NCI-H2171 treated with DMSO at 0.1 percent for 48 hours (cell line): ENCODE results near the gene U2AF1L4.
"Not testable (repeated sequence)": the region's sequence is repeated elsewhere in the genome, so short reads cannot be mapped to it uniquely, and the experiment has no call there.

Experiments used
- DNase-seq: peaks from one replicate; lab custom pipeline; 2025; lab: John Stamatoyannopoulos, UW

The U2AF1L4 gene

GRCh38 chr19:35780717-35781116 is 35.5 kb upstream of the U2AF1L4 start:
- DNase-seq, result no peak

DNA sequence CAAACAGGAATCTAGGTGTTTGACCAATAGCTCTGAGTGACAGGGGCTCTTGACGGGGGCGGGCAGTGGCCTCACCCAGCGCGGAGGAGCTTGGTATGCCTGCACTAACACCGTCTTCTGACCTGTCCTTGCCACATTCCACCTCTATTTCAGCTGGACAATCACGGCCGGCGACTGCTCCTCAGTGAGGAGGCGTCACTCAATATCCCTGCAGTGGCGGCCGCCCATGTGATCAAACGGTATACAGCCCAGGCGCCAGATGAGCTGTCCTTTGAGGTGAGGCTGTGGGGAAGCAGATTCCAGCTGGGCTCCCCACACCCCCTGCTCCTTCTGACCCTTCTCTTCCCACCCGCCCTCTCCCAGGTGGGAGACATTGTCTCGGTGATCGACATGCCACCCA is 34.8 kb upstream of the U2AF1L4 start:
- no peak for DNase-seq

GRCh38 chr19:35779033-35779432 is 33.8 kb upstream of the U2AF1L4 start:
- no peak for DNase-seq

DNA sequence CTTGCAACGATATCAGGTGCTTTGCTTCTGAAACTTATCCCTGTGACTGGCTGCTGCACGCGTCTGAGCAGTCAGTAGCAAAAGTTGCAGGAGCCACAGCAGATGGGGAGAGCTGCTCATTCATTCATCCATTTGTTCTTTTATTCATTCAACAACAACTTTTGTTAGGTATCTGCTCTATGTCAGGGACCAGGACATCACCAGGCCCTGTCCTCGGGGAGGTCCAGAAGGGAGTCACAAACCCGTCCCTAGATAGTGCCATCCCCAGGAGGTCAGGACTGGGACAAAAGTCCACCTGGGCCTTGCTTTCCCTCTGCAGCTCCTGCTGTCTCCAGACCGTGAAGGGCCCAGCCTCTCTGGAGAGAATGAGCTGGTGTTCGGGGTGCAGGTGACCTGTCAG is 32.7 kb upstream of the U2AF1L4 start:
- no peak for DNase-seq

GRCh38 chr19:35777086-35777841 is 32.0 kb upstream of the U2AF1L4 start:
- DNase-seq, result no peak

DNA sequence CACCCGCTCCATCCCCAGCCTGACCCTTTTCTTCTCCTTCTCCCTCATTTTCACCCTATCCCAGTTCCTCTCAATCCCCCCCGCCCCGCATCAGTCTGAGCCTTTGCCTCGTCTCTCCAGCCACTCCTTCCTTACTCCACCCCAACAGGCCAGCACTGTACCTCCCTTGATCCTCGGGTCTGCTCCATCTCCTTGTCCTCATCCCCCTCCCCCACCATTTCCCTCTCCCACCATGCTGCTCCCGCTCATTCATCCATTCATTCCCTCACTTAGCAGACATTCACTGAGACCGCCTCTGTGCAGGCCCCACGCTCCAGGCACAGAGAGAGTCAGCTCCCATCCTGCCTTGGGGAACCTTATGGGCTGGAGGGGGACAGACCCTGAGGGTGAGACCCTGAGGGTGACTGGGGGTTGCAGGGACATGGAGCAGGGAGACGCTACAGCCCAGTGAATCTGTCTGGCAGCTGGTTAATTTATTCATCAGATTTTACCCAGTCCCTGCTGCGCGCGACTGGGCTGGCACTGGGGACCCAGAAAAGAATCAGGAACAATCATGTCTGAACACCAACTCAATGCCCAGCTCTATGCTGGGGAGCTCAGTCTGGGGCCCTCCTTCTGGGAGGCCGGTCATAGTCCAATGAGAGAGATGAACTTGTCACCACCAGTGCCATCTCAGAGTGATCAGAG is 31.0 kb upstream of the U2AF1L4 start:
- DNase-seq, result no peak

DNA sequence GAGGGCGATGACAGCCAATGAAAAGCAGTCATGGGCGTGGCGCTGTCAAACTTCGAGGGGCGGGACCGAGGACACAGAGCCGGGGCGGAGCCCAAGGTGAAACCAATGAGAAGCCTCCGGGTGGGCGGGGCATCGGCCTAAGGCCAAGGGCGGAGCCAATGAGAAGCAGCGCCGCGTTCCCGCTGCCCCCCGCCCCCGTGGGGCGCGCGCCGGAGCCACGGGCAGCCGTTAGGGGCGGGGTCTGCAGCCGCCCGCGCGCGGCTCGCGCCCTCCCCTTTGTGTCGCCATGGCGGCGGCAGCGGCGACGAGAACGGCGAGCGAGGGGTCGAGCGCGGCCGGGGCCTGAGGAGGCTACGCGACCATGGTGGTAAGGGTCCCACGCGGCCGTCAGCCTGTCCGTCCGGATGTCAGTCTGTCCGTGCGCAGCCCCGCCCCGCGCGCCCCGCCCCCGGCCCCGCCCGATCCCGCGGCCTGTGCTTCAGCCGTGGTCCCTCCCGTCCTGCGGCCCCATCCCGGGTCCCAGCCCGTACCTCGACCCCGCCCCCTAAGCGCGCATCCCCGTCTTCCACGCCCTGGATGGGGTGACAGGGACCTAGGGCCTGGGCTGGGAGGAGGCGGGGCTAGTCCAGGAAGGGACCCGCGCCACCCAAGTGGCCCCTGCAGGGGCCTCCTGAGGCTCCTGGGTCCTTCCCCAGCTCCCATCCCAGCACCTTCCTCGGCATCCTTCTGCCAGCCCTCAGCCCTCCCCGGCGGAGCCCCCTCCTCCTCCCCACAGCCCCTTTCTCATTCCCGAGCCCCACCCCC is 30.3 kb upstream of the U2AF1L4 start, which contains the start of gene ARHGAP33:
Gene ARHGAP33, plus strand, starts transcription at position 267 of the 804 bp plus-strand sequence. Its CDS starts 95 bp downstream, at position 362.
- peak; percentile 95 for DNase-seq

GRCh38 chr19:35775046-35775297 is 29.8 kb upstream of the U2AF1L4 start:
- DNase-seq, result no peak

DNA sequence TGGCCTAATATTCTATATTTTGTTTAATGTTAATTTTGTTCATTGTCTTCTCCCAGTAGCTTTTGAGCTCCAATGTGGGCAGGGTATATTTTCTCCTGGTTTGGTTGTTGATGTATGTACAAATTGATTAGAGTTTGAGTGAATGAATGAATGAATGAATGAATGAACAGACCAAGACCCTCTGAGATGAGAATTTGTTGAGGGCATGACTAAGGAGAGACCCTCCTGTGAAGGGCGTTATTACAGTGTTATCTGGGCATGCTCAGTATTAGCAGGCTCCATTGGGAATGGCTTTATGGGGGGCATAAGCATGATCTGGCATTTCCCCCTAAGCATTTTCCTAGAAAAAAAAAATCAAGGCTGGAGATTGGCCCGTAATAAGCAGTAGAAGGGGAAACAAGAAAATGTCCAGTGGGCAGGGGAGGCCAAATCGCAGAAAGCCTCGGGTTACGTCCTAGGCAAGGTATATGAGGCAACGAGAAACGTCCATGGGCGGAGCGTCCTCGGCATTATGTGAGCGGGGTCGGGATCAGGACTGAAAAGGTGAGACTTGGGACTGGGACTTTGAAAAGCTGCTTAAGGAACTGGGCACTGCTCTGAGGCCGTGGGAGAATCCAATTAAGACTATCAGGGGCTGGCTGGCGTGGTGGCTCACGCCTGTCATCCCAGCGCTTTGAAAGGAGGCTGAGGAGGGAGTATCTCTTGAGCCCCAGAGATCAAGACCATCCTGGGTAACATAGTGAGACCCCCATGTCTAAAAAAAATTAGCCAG is 29.2 kb upstream of the U2AF1L4 start:
- DNase-seq, result no peak

DNA sequence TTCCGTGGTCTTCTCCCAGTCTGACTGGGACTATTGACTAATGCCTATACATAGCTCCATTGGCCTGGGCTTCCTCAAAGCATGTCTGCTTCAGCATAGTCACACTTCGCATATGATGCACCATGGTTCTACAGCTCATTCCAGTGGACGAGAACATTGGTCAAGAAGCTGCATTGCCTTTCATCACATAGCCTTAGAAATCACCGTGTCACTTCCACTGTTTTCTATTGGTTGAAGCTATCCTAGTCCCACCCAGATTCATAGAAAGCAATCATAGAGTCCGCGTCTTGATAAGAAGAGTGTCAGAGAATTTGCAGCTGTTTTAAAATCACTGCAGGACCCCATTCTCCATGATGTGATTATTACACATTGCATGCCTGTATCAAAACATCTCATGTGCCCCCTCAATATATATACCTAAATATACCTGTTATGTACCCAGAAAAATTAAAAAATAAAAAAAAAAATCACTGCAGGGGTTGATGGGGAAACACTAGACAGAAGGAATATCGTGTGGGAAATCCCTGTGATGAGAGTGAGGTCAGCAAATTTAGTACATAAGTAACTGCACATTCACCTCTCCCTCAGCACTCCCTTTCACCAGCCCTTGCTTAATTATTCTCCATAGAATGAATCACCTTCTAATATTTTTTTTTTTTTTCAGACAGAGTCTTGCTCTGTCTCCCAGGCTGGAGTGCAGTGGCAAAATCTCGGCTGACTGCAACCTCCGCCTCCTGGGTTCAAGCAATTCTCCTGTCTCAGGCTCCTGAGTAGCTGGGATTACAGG is 28.0 kb upstream of the U2AF1L4 start:
- DNase-seq, result no peak

- DNase-seq, result not testable (repeated sequence)
These were observed 27.1 kb upstream of the U2AF1L4 start for GRCh38 chr19:35772362-35772761.

- DNase-seq, result no peak
These were observed 22.8 kb upstream of the U2AF1L4 start for GRCh38 chr19:35768082-35768421.

- DNase-seq, result no peak
These were observed 22.3 kb upstream of the U2AF1L4 start for GRCh38 chr19:35767288-35768081.

DNA sequence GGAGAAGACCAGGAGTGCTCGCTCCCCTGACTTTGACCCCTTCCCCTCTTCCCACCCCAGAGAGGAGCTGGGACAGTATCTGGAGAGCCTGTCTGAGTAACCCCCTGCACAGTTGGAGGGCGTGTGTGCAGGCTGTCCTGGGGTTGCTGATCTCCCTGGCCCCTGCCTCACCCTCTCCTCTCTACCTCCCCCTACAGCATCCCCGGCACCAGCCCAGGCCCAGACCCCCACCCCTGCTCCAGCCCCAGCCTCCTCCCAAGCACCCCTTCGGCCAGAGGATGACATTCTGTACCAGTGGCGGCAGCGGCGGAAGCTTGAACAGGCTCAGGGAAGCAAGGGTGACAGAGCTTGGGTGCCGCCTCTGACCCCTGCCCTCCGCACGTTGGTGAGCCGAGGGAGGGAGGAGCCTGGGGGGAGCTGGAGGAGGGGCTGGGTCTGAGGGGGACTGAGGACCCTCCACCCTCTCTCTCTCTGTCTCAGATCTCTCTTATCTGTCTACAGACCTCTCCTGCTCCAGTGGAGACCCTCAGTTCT is 21.4 kb upstream of the U2AF1L4 start:
- DNase-seq, result no peak

DNA sequence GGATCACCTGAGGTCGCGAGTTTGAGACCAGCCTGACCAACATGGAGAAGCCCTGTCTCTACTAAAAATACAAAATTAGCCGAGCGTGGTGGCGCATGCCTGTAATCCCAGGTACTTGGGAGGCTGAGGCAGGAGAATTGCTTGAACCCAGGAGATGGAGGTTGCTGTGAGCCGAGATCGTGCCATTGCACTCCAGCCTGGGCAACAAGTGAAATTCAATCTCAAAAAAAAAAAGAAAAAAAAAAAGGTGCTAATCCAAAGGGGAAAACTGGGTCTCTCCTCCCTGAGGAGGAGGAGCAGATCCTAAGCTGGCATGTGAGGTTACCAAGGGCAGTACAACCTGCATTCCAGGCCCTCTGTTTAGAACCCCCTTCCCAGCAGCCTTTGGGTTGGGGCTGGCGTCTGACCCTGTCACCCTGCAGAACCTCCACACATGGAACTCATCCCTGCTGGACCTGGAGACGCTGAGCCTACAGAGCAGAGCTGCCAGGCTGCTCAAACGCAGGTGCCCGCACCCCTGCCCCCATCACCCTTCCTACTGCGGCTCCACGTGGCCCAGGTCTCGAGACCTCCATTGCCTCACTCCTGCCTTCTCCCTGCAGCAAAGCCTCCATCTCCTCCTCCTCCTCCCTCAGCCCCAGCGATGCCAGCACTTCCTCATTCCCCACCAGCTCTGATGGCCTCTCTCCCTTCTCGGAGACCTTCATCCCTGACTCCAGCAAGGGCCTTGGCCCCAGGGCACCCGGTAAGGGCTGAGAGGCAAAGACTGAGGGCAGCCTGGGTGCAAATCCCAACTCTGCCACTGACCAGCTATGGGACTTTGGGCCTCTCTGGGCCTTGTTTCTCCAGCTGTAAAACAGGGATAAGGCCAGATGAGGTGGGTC is 19.5 kb upstream of the U2AF1L4 start:
- no peak for DNase-seq

GRCh38 chr19:35760711-35761349 is 15.6 kb upstream of the U2AF1L4 start:
- DNase-seq, result no peak

DNA sequence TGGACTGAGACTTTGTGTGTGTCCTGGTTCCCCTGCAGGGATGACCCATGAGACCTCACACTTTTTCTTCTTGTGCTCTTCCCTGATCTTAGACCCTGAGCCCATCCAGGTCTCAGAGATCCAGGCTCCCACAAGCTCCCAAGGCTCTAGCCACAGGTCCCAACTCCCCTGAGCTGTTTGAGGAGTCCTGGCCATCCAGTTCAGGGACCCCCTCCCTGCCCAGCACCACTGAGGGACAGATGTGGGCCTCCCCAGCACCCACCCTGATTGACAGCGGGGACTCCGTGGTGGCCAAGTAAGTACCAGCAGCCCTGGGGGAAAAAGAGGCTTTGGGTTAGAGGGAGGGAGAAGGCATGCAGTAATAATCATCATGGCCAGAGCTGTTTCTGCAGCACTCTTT is 14.5 kb upstream of the U2AF1L4 start:
- no peak for DNase-seq

- DNase-seq, result peak; percentile 99
These were observed 12.8 kb upstream of the U2AF1L4 start, which contains the start of gene PROSER3 for GRCh38 chr19:35757749-35758608. PROSER3 (plus strand) TSS chr19:35758176; CDS start chr19:35758216, 40 bp downstream.
